ENCODE results near the gene IFNA21. TPM values are rescaled to one million over a fixed set of nuclear protein-coding genes. Genes with fewer than 3 reads are reported as not detected.

The IFNA21 gene
- total and polyA plus RNA-seq, 2 of the 8 experiments (the other 6 are each of a cell fraction or from before 2014, with no cell fraction given), result not detected

- no peak overlapping the region for H3K27ac ChIP-seq (ENCODE audit: low read depth, low read length)
- no peaks in the 10 kb centered on the region for H3K4me1 ChIP-seq (replicated peaks in 1 of 4; ENCODE audit: control insufficient read depth in 3 of 4, insufficient read depth in 4 of 4, low read length in 3 of 4)
- H3K27me3 ChIP-seq (replicated peaks in 1 of 4; ENCODE audit: control insufficient read depth in 3 of 4, extremely low read depth in 1 of 4, insufficient read depth in 3 of 4, low read length in 3 of 4), result no peaks in the 10 kb centered on the region
- CTCF ChIA-PET (ENCODE audit: partially characterized antibody), result no interaction called here
- no peak overlapping the region for H3K4ac ChIP-seq (replicated peaks; ENCODE audit: insufficient read length, low read depth, low read length)
- H2BK20ac ChIP-seq (ENCODE audit: low read length), result no peak overlapping the region
- H2BK12ac ChIP-seq (ENCODE audit: low read depth, low read length), result no peak overlapping the region
- no peak overlapping the region for H4K5ac ChIP-seq (ENCODE audit: insufficient read length, low read depth, low read length)
- no peaks in the 10 kb centered on the region for H4K20me1 ChIP-seq (replicated peaks in 1 of 2; ENCODE audit: control insufficient read depth in 1 of 2, insufficient read depth in 2 of 2, low read length in 2 of 2)
- no peak overlapping the region for H2AK5ac ChIP-seq (ENCODE audit: low read depth, low read length)
- H4K8ac ChIP-seq (ENCODE audit: extremely low read depth, insufficient read depth, low read length), result no peak overlapping the region
- DNase-seq (ENCODE audit: low read depth in 1 of 2, low spot score in 2 of 2), result no peak
- H2BK15ac ChIP-seq (ENCODE audit: low read length), result no peak overlapping the region
- no peaks in the 10 kb centered on the region for H3K79me2 ChIP-seq (ENCODE audit: control insufficient read depth in 1 of 2, insufficient read depth in 2 of 2, low read length in 2 of 2)
- H2BK120ac ChIP-seq (replicated peaks; ENCODE audit: low read depth, low read length), result no peak overlapping the region
- H4K91ac ChIP-seq (replicated peaks; ENCODE audit: insufficient read length, low read length), result no peak overlapping the region
- TF ChIP-seq SP2 (IDR thresholded peaks at IDR 0.05; ENCODE audit: low read length) (no peak), CHD2 (IDR thresholded peaks at IDR 0.05; ENCODE audit: low read length) (no peak), SIN3A (conservative IDR thresholded peaks at IDR 0.05 in 1 of 2, IDR thresholded peaks at IDR 0.05 in 1 of 2; ENCODE audit: low read depth in 1 of 2, low read length in 2 of 2) (no peak), MAFK (IDR thresholded peaks at IDR 0.05; ENCODE audit: low read depth, low read length) (no peak), SP1 (IDR thresholded peaks at IDR 0.05; ENCODE audit: low read depth, low read length) (no peak), BCL11A (IDR thresholded peaks at IDR 0.05; ENCODE audit: low read depth in 2 of 2, low read length in 2 of 2) (no peak), BRCA1 (IDR thresholded peaks at IDR 0.05; ENCODE audit: low read depth, low read length) (no peak), POU5F1 (IDR thresholded peaks at IDR 0.05; ENCODE audit: low read depth, low read length) (no peak), ATF3 (IDR thresholded peaks at IDR 0.05; ENCODE audit: insufficient read depth, low read depth, low read length) (no peak)
- no peak overlapping the region for H3K18ac ChIP-seq (ENCODE audit: extremely low read depth, low read length)
- H3K79me1 ChIP-seq (ENCODE audit: low read depth, low read length), result no peaks in the 10 kb centered on the region
- no peak overlapping the region for H2AFZ ChIP-seq (ENCODE audit: low read length)
- no peak overlapping the region for H2BK5ac ChIP-seq (ENCODE audit: low read depth, low read length)
- no peaks in the 10 kb centered on the region for H3K36me3 ChIP-seq (ENCODE audit: control insufficient read depth in 2 of 4, insufficient read depth in 4 of 4, low read length in 3 of 4)
- no peak overlapping the region for H3K14ac ChIP-seq (ENCODE audit: insufficient read length)
- H3K56ac ChIP-seq (replicated peaks; ENCODE audit: insufficient read length, low read depth, low read length), result no peak overlapping the region
- H3K23ac ChIP-seq (ENCODE audit: insufficient read length), result no peak overlapping the region
- POLR2A ChIA-PET (ENCODE audit: partially characterized antibody), result no interaction called here
- no peak overlapping the region for H3K4me3 ChIP-seq (ENCODE audit: extremely low read depth in 1 of 4, insufficient read depth in 2 of 4, low read depth in 3 of 4, low read length in 4 of 4)
- H3K9ac ChIP-seq (replicated peaks in 1 of 4; ENCODE audit: extremely low read depth in 1 of 4, low read depth in 3 of 4, low read length in 3 of 4), result no peak overlapping the region
- H3K23me2 ChIP-seq (ENCODE audit: low read depth, low read length), result no peaks in the 10 kb centered on the region
- no peak for FAIRE-seq
- no peaks in the 10 kb centered on the region for H3K9me3 ChIP-seq (ENCODE audit: insufficient read depth in 2 of 2, low read depth in 1 of 2, low read length in 1 of 2)
- WGBS, 2 experiments (ENCODE audit: extremely low coverage in 1 of 2, insufficient coverage in 1 of 2, insufficient read length in 1 of 2, insufficient replicate concordance in 2 of 2, low coverage in 1 of 2, low lambda C conversion rate in 2 of 2, missing lambda C conversion rate in 1 of 2), result 91% methylated on average over 3 of the region's 3 CpGs; no CpG with 5 or more reads in 1 of the 2 experiments
- H3K4me2 ChIP-seq (ENCODE audit: insufficient read depth in 1 of 2, low read depth in 2 of 2, low read length in 2 of 2), result no peak overlapping the region
Measured at GRCh38 chr9:21172156-21172555, 5.7 kb upstream of the IFNA21 start.

Measured in H1 (cell line).